Measurements from ENCODE around the gene PACS2. TPM values are rescaled to one million over a fixed set of nuclear protein-coding genes. Genes with fewer than 3 reads are reported as not detected.

PACS2 gene
- total RNA-seq, 1 experiment from 2014 or later: 62.0 TPM

DNA sequence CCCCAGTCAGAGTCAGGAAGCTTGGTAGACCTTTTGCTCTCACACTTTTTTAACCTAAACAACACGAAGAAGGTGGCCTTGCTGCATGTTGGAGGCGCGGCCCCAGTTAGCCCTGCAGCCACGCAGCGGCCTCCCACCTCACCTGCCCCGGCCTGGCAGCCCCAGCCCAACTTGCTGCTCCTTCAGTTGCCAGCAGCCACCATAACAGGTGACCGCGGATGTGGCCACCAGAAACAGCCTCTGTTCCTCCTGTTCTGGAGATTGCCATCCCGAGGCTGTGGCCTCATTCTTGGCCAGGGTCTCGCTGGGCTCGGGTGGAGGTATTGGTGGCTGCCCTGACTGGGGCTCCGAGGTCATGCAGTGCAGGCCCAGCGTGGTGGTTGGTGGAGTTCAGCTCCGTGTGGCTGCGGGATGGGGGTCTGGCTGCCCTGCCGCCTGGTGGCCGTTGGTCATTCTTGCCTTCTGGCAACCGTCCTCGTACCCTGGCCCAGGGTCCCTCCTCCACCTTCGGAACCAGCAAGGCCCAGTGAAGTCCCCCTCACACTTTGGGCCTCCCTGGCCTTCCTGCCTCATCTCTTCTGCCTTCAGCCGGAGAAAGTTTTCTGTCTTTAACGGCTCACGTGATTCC, 63.1 kb downstream of the PACS2 start:
- ATAC-seq: no peak
- Histone ChIP-seq H3F3A (ENCODE audit: low read length, unreplicated experiment) (no peaks in the 10 kb centered on the region), H3K36me3 (ENCODE audit: low read depth, low read length) (no peaks in the 10 kb centered on the region), H2AFZ (ENCODE audit: low read length) (no peak overlapping the region), H3K9me3 (ENCODE audit: low read length) (no peaks in the 10 kb centered on the region), H3K4me2 (ENCODE audit: low read length) (no peak overlapping the region), H3K79me2 (ENCODE audit: low read length) (no peaks in the 10 kb centered on the region), H4K20me1 (ENCODE audit: low read length) (no peaks in the 10 kb centered on the region), H3K4me3 (ENCODE audit: low read length) (no peak overlapping the region), H3K4me1 (ENCODE audit: insufficient read depth, low read length) (no peaks in the 10 kb centered on the region), H3K9ac (ENCODE audit: low read length) (no peak overlapping the region), H3K27ac (ENCODE audit: low read length) (no peak overlapping the region), H3K9me2 (replicated peaks; ENCODE audit: low read length) (no peaks in the 10 kb centered on the region), H3K27me3 (ENCODE audit: low read length) (no peaks in the 10 kb centered on the region)
- CTCF ChIA-PET: no interaction called here
- POLR2A ChIA-PET (ENCODE audit: unreplicated experiment): no interaction called here
- TF ChIP-seq, protein P1, sequence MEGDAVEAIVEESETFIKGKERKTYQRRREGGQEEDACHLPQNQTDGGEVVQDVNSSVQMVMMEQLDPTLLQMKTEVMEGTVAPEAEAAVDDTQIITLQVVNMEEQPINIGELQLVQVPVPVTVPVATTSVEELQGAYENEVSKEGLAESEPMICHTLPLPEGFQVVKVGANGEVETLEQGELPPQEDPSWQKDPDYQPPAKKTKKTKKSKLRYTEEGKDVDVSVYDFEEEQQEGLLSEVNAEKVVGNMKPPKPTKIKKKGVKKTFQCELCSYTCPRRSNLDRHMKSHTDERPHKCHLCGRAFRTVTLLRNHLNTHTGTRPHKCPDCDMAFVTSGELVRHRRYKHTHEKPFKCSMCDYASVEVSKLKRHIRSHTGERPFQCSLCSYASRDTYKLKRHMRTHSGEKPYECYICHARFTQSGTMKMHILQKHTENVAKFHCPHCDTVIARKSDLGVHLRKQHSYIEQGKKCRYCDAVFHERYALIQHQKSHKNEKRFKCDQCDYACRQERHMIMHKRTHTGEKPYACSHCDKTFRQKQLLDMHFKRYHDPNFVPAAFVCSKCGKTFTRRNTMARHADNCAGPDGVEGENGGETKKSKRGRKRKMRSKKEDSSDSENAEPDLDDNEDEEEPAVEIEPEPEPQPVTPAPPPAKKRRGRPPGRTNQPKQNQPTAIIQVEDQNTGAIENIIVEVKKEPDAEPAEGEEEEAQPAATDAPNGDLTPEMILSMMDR (conservative IDR thresholded peaks at IDR 0.05; ENCODE audit: low read depth, low read length): no peak
- TF ChIP-seq EZH2phosphoT487 (IDR thresholded peaks at IDR 0.05; ENCODE audit: borderline replicate concordance, low read length): no peak
- no peak for TF ChIP-seq EZH2 (IDR thresholded peaks at IDR 0.05; ENCODE audit: low read length, unreplicated experiment)
- no TSS peak for BruUV-seq (replicated peaks)
- intact Hi-C loops (cut with micrococcal nuclease): no loop called here
- no peak for DNase-seq

DNA sequence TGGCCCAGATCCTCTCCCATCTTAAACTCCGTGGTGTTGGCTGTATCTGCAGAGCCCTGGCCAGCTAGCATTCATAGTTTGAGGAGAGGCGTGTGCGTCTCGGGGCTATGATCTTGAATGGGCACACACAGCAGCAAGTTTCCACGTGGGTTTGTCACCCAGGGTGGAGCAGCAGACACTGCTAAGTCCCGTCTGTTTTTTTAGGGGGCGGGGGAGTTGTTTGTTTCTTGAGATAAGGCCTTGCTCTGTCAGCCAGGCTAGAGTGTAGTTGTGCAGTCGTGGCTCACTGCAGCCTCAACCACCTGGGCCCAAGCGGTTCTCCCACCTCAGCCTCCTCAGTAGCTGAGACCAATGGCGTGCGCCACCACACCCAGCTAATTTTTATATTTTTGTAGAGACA, 63.7 kb downstream of the PACS2 start:
- DNase-seq: no peak
- H3K36me3 ChIP-seq (ENCODE audit: low read depth, low read length): no peaks in the 10 kb centered on the region
- no peaks in the 10 kb centered on the region for H3K9me3 ChIP-seq (ENCODE audit: low read length)
- intact Hi-C loops (cut with micrococcal nuclease): no loop called here
- H3K27ac ChIP-seq (ENCODE audit: low read length): no peak overlapping the region
- H3F3A ChIP-seq (ENCODE audit: low read length, unreplicated experiment): no peaks in the 10 kb centered on the region
- no peak overlapping the region for H3K4me2 ChIP-seq (ENCODE audit: low read length)
- TF ChIP-seq EZH2phosphoT487 (IDR thresholded peaks at IDR 0.05; ENCODE audit: borderline replicate concordance, low read length): no peak
- no peak for TF ChIP-seq EZH2 (IDR thresholded peaks at IDR 0.05; ENCODE audit: low read length, unreplicated experiment)
- TF ChIP-seq, protein P1 (conservative IDR thresholded peaks at IDR 0.05; ENCODE audit: low read depth, low read length): no peak
- no peaks in the 10 kb centered on the region for H3K9me2 ChIP-seq (replicated peaks; ENCODE audit: low read length)
- H3K9ac ChIP-seq (ENCODE audit: low read length): no peak overlapping the region
- no peaks in the 10 kb centered on the region for H3K27me3 ChIP-seq (ENCODE audit: low read length)
- H3K4me1 ChIP-seq (ENCODE audit: insufficient read depth, low read length): no peaks in the 10 kb centered on the region
- CTCF ChIA-PET: no interaction called here
- H2AFZ ChIP-seq (ENCODE audit: low read length): no peak overlapping the region
- no peak overlapping the region for H3K4me3 ChIP-seq (ENCODE audit: low read length)
- no TSS peak for BruUV-seq (replicated peaks)
- POLR2A ChIA-PET (ENCODE audit: unreplicated experiment): no interaction called here
- no peaks in the 10 kb centered on the region for H4K20me1 ChIP-seq (ENCODE audit: low read length)
- ATAC-seq: no peak
- no peaks in the 10 kb centered on the region for H3K79me2 ChIP-seq (ENCODE audit: low read length)

DNA sequence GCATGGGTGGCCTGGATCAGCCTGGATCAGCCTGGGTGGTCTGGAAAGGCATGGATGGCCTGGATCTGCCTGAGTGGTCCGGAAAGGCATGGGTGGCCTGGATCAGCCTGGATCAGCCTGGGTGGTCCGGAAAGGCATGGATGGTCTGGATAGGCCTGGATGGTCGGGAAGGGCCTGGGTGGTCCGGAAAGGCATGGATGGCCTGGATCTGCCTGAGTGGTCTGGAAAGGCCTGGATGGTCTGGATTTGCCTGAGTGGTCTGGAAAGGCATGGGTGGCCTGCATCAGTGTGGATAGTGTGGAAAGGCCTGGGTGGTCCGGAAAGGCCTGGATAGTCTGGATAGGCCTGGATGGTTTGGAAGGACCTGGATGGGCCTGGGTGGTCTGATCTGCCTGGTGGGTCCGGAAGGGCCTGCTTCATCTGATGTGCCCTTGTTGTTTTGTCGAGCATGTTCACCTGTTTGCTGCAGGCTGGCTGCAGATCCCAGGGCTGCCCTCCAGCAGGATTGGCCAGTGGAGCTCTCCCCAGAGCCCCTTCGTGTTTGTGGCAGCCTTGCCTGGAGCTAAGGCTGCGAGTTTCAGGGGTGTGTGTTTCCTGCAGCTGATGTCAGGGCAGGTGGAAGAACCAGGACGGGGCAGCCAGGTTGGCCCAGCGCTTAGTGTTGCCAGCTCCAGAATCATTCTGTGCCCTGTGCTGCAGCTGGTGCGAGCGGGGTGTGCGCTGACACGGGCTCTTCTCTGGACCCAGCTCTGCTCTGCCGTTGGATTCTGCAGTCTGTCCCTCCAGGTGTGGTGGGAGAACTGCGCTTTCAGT, 64.5 kb downstream of the PACS2 start:
- H3K9ac ChIP-seq (ENCODE audit: low read length): no peak overlapping the region
- no peaks in the 10 kb centered on the region for H3K27me3 ChIP-seq (ENCODE audit: low read length)
- TF ChIP-seq EZH2 (IDR thresholded peaks at IDR 0.05; ENCODE audit: low read length, unreplicated experiment): no peak
- TF ChIP-seq, protein P1 (conservative IDR thresholded peaks at IDR 0.05; ENCODE audit: low read depth, low read length): no peak
- no peak for TF ChIP-seq EZH2phosphoT487 (IDR thresholded peaks at IDR 0.05; ENCODE audit: borderline replicate concordance, low read length)
- H3K27ac ChIP-seq (ENCODE audit: low read length): no peak overlapping the region
- H2AFZ ChIP-seq (ENCODE audit: low read length): no peak overlapping the region
- no peak overlapping the region for H3K4me2 ChIP-seq (ENCODE audit: low read length)
- DNase-seq (no peak), ATAC-seq (no peak)
- intact Hi-C loops (cut with micrococcal nuclease): no loop called here
- H3F3A ChIP-seq (ENCODE audit: low read length, unreplicated experiment): no peaks in the 10 kb centered on the region
- ChIA-PET POLR2A (ENCODE audit: unreplicated experiment) (no interaction called here), CTCF (no interaction called here)
- H3K9me3 ChIP-seq (ENCODE audit: low read length): no peaks in the 10 kb centered on the region
- H4K20me1 ChIP-seq (ENCODE audit: low read length): no peaks in the 10 kb centered on the region
- no peaks in the 10 kb centered on the region for H3K79me2 ChIP-seq (ENCODE audit: low read length)
- H3K4me3 ChIP-seq (ENCODE audit: low read length): no peak overlapping the region
- H3K4me1 ChIP-seq (ENCODE audit: insufficient read depth, low read length): no peaks in the 10 kb centered on the region
- BruUV-seq (replicated peaks): no TSS peak
- no peaks in the 10 kb centered on the region for H3K36me3 ChIP-seq (ENCODE audit: low read depth, low read length)
- H3K9me2 ChIP-seq (replicated peaks; ENCODE audit: low read length): no peaks in the 10 kb centered on the region
